ENCODE measurements around the gene TAF6.
"Not testable (repeated sequence)": the region's sequence is repeated elsewhere in the genome, so short reads cannot be mapped to it uniquely, and the experiment has no call there.

The TAF6 gene

GRCh38 chr7:100156331-100157068 is 37.3 kb upstream of the TAF6 start:
- Histone ChIP-seq H3K9me3 (ENCODE audit: control insufficient read depth, insufficient read depth, low read length) (no peaks in the 10 kb centered on the region), H3K9ac (ENCODE audit: low read depth, low read length) (peak overlapping the region; percentile 96; the same call in 1 of the 2 replicates), H3K4me1 (ENCODE audit: insufficient read depth, low read length) (peaks cover 7% of the 10 kb centered on the region; the same call in 1 of the 2 replicates), H3K36me3 (ENCODE audit: insufficient read depth, low read length) (peaks cover 18% of the 10 kb centered on the region)

GRCh38 chr7:100155553-100156317 is 36.6 kb upstream of the TAF6 start:
- peaks cover 7% of the 10 kb centered on the region; the same call in 1 of the 2 replicates for H3K4me1 ChIP-seq (ENCODE audit: insufficient read depth, low read length)
- no peaks in the 10 kb centered on the region for H3K9me3 ChIP-seq (ENCODE audit: control insufficient read depth, insufficient read depth, low read length)
- H3K36me3 ChIP-seq (ENCODE audit: insufficient read depth, low read length), result peaks cover 18% of the 10 kb centered on the region
- no peak overlapping the region for H3K9ac ChIP-seq (ENCODE audit: low read depth, low read length)

- no peak overlapping the region for H3K9ac ChIP-seq (ENCODE audit: low read depth, low read length)
- peaks cover 7% of the 10 kb centered on the region; the same call in 1 of the 2 replicates for H3K4me1 ChIP-seq (ENCODE audit: insufficient read depth, low read length)
- no peaks in the 10 kb centered on the region for H3K9me3 ChIP-seq (ENCODE audit: control insufficient read depth, insufficient read depth, low read length)
- peaks cover 18% of the 10 kb centered on the region for H3K36me3 ChIP-seq (ENCODE audit: insufficient read depth, low read length)
These were observed 35.7 kb upstream of the TAF6 start for GRCh38 chr7:100154651-100155491.

- peaks cover 18% of the 10 kb centered on the region for H3K36me3 ChIP-seq (ENCODE audit: insufficient read depth, low read length)
- peaks cover 7% of the 10 kb centered on the region; the same call in 1 of the 2 replicates for H3K4me1 ChIP-seq (ENCODE audit: insufficient read depth, low read length)
- H3K9ac ChIP-seq (ENCODE audit: low read depth, low read length), result no peak overlapping the region
- no peaks in the 10 kb centered on the region for H3K9me3 ChIP-seq (ENCODE audit: control insufficient read depth, insufficient read depth, low read length)
These were observed 34.8 kb upstream of the TAF6 start for GRCh38 chr7:100153708-100154535.

GRCh38 chr7:100152937-100153666 is 33.9 kb upstream of the TAF6 start:
- H3K4me1 ChIP-seq (ENCODE audit: insufficient read depth, low read length), result peaks cover 7% of the 10 kb centered on the region; the same call in 1 of the 2 replicates
- H3K9ac ChIP-seq (ENCODE audit: low read depth, low read length), result no peak overlapping the region
- H3K36me3 ChIP-seq (ENCODE audit: insufficient read depth, low read length), result peaks cover 18% of the 10 kb centered on the region
- H3K9me3 ChIP-seq (ENCODE audit: control insufficient read depth, insufficient read depth, low read length), result no peaks in the 10 kb centered on the region

GRCh38 chr7:100152404-100152803 is 33.2 kb upstream of the TAF6 start:
- peaks cover 7% of the 10 kb centered on the region; the same call in 1 of the 2 replicates for H3K4me1 ChIP-seq (ENCODE audit: insufficient read depth, low read length)
- H3K9me3 ChIP-seq (ENCODE audit: control insufficient read depth, insufficient read depth, low read length), result no peaks in the 10 kb centered on the region
- no peak overlapping the region for H3K9ac ChIP-seq (ENCODE audit: low read depth, low read length)
- peaks cover 18% of the 10 kb centered on the region for H3K36me3 ChIP-seq (ENCODE audit: insufficient read depth, low read length)

GRCh38 chr7:100148559-100149328 is 29.6 kb upstream of the TAF6 start, which contains the start of gene LAMTOR4:
Gene LAMTOR4 (plus strand): TSS chr7:100148918. CDS start chr7:100148973, 55 bp downstream.
- H3K9me3 ChIP-seq (ENCODE audit: control insufficient read depth, insufficient read depth, low read length), result no peaks in the 10 kb centered on the region
- no peaks in the 10 kb centered on the region for H3K4me1 ChIP-seq (ENCODE audit: insufficient read depth, low read length)
- H3K9ac ChIP-seq (ENCODE audit: low read depth, low read length), result peak within 1 kb of the TSS; percentile 84
- H3K36me3 ChIP-seq (ENCODE audit: insufficient read depth, low read length), result peaks cover 9% of the 10 kb centered on the region

- H3K9me3 ChIP-seq (ENCODE audit: control insufficient read depth, insufficient read depth, low read length), result no peaks in the 10 kb centered on the region
- H3K9ac ChIP-seq (ENCODE audit: low read depth, low read length), result peak overlapping the region; percentile 44; the same call in 1 of the 2 replicates
These were observed 29.0 kb upstream of the TAF6 start for GRCh38 chr7:100148225-100148558.

GRCh38 chr7:100147278-100147677 is 28.1 kb upstream of the TAF6 start:
- Histone ChIP-seq H3K9ac (ENCODE audit: low read depth, low read length) (no peak overlapping the region; the same call in 1 of the 2 replicates), H3K9me3 (ENCODE audit: control insufficient read depth, insufficient read depth, low read length) (no peaks in the 10 kb centered on the region), H3K36me3 (ENCODE audit: insufficient read depth, low read length) (peaks cover 2% of the 10 kb centered on the region; the same call in 1 of the 2 replicates), H3K4me1 (ENCODE audit: insufficient read depth, low read length) (no peaks in the 10 kb centered on the region)

More at GRCh38 chr7:100148225-100148558, 29.0 kb upstream of the TAF6 start:
- peaks cover 5% of the 10 kb centered on the region; the same call in 1 of the 2 replicates for H3K36me3 ChIP-seq (ENCODE audit: insufficient read depth, low read length)
- H3K4me1 ChIP-seq (ENCODE audit: insufficient read depth, low read length), result no peaks in the 10 kb centered on the region

GRCh38 chr7:100146350-100146749 is 27.2 kb upstream of the TAF6 start:
- not testable (repeated sequence) for H3K36me3 ChIP-seq (ENCODE audit: insufficient read depth, low read length); H3K9me3 ChIP-seq (ENCODE audit: control insufficient read depth, insufficient read depth, low read length); H3K9ac ChIP-seq (ENCODE audit: low read depth, low read length); H3K4me1 ChIP-seq (ENCODE audit: insufficient read depth, low read length)

- H3K9me3 ChIP-seq (ENCODE audit: control insufficient read depth, insufficient read depth, low read length), result no peaks in the 10 kb centered on the region
- H3K9ac ChIP-seq (ENCODE audit: low read depth, low read length), result no peak overlapping the region
- no peaks in the 10 kb centered on the region for H3K4me1 ChIP-seq (ENCODE audit: insufficient read depth, low read length)
These were observed 23.3 kb upstream of the TAF6 start for GRCh38 chr7:100142461-100142860.

GRCh38 chr7:100141555-100141949 is 22.4 kb upstream of the TAF6 start:
- Histone ChIP-seq H3K9me3 (ENCODE audit: control insufficient read depth, insufficient read depth, low read length) (no peaks in the 10 kb centered on the region), H3K9ac (ENCODE audit: low read depth, low read length) (no peak overlapping the region), H3K36me3 (ENCODE audit: insufficient read depth, low read length) (no peaks in the 10 kb centered on the region), H3K4me1 (ENCODE audit: insufficient read depth, low read length) (no peaks in the 10 kb centered on the region)

More at GRCh38 chr7:100142461-100142860, 23.3 kb upstream of the TAF6 start:
- no peaks in the 10 kb centered on the region for H3K36me3 ChIP-seq (ENCODE audit: insufficient read depth, low read length)

Data from ES-I3 (cell line).